Mesodermal cell (in vitro differentiated cells): Measurements from ENCODE around the gene CCNG2.
A peak's percentile ranks its signal among the peaks of the same experiment; 100 is the strongest.
"Not testable (repeated sequence)": the region's sequence is repeated elsewhere in the genome, so short reads cannot be mapped to it uniquely, and the experiment has no call there.

Source experiments
- H3K27ac ChIP-seq: 2 replicates; pipeline ENCODE4 v1.7.0; 2013; ENCODE audit warnings: mild to moderate bottlenecking, low read depth, low read length, moderate library complexity; ENCODE audit not compliant: severe bottlenecking
- H3K36me3 ChIP-seq: 2 replicates; pipeline ENCODE4 v1.7.1; 2013; ENCODE audit warnings: mild to moderate bottlenecking, low read length, moderate library complexity; ENCODE audit not compliant: control insufficient read depth, insufficient read depth
- H3K4me1 ChIP-seq: one replicate; pipeline ENCODE4 v1.7.1; 2013; ENCODE audit warnings: mild to moderate bottlenecking, low read length; ENCODE audit not compliant: insufficient read depth, control insufficient read depth, poor library complexity, severe bottlenecking
- H3K4me3 ChIP-seq: 2 replicates; pipeline ENCODE4 v1.7.0; 2013; ENCODE audit warnings: low read length, control low read depth, mild to moderate bottlenecking; ENCODE audit not compliant: insufficient read depth, poor library complexity, severe bottlenecking; ENCODE audit errors: extremely low read depth
- H3K9me3 ChIP-seq: 2 replicates; pipeline ENCODE4 v1.7.1; 2013; ENCODE audit warnings: mild to moderate bottlenecking, low read length, moderate library complexity; ENCODE audit not compliant: control insufficient read depth
- WGBS, 2 experiments: methylation state at CpG; one replicate each; pipeline ENCODE4 v1.1.5; 2013; ENCODE audit warnings: missing lambda C conversion rate in 2 of 2; ENCODE audit not compliant: insufficient coverage in 2 of 2; 5-methylcytosine and 5-hydroxymethylcytosine counted together

CCNG2 gene

DNA sequence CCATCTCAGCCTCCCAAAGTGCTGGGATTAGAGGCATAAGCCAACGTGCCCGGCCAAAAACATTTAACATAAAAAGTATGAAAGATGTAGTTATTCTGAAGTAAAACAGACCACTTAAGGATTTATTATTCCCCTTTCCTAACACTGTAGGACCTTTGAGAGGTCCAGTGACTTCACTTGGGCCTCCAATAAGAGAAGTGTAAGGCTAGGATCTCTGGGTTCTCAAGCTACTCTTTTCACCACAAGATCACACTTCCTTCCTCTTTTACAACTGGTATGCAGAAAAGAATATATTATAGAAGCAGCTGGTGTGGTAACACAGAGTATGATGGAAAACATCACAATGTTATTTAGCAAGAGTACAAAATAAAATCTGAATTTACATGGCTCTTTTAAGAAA is 30.2 kb upstream of the CCNG2 start:
- Histone ChIP-seq H3K27ac (no peak overlapping the region), H3K36me3 (no peaks in the 10 kb centered on the region), H3K4me1 (no peaks in the 10 kb centered on the region), H3K9me3 (no peaks in the 10 kb centered on the region), H3K4me3 (no peak overlapping the region)
- WGBS, 2 experiments: no CpG with 5 or more reads among the region's 2 CpGs

DNA sequence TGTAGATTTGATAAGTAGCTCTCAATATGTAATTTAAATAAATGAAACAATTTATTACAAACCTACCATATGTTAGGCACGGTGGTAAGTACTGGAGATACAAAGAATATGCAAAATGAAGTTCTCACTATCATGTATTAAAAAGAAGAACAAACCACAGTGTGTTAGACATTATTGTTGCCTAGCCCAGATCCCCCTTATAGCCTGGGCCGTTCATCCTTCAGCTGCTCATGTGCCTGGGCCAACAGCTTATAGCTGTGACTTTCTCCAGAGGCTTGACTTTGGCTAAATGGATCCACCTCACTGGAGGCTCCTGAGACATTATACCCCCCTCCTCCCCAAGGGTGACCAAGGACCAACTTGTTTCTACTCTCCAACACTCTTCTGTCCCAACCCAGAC is 29.8 kb upstream of the CCNG2 start:
- H3K4me1 ChIP-seq: no peaks in the 10 kb centered on the region
- H3K36me3 ChIP-seq: no peaks in the 10 kb centered on the region
- WGBS, 2 experiments: 80 to 87% methylated on average over 1 of the region's 2 CpGs
- H3K4me3 ChIP-seq: no peak overlapping the region
- no peaks in the 10 kb centered on the region for H3K9me3 ChIP-seq
- no peak overlapping the region for H3K27ac ChIP-seq

DNA sequence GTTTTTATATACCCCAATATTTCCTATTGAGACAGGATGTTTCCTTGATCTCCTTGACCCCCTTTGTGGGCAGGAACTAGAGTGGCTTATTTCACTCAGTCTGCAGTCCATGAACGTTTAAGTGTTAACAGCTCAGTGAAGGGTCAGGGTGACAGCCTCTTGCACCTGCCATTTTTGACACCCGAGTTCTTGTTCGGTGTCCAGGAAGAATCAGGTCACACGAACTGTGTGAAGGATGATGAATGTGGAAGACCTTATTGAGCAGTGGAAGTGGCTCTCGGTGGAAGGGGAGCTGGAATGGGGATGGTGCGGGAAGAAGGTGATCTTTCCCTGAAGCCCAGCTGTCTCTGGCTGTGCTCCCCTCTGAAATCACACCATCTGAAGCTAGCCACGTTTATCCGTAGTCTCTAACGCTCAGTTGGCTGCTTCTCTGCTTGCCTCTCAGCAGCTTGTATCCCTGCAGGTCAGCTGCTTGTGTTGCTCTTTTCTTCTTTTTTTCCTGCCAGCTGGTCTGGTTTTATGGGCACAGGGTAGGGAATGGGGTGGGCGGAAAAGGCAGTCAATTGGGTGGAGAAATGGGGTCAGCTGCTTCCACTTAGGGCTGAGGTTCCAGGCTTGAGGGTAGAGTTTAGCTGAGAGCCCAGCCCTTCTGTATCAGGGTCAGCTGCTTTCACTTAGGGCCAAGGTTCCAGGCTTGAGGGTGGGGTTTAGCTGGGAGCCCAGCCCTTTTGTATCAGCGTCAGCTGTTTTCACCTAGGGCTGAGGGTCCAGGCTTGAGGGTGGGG is 29.0 kb upstream of the CCNG2 start:
- Histone ChIP-seq H3K9me3 (no peaks in the 10 kb centered on the region), H3K4me3 (no peak overlapping the region), H3K36me3 (no peaks in the 10 kb centered on the region), H3K27ac (no peak overlapping the region), H3K4me1 (no peaks in the 10 kb centered on the region)
- WGBS, 2 experiments: 68 to 76% methylated on average over 8 to 9 of the region's 11 CpGs

DNA sequence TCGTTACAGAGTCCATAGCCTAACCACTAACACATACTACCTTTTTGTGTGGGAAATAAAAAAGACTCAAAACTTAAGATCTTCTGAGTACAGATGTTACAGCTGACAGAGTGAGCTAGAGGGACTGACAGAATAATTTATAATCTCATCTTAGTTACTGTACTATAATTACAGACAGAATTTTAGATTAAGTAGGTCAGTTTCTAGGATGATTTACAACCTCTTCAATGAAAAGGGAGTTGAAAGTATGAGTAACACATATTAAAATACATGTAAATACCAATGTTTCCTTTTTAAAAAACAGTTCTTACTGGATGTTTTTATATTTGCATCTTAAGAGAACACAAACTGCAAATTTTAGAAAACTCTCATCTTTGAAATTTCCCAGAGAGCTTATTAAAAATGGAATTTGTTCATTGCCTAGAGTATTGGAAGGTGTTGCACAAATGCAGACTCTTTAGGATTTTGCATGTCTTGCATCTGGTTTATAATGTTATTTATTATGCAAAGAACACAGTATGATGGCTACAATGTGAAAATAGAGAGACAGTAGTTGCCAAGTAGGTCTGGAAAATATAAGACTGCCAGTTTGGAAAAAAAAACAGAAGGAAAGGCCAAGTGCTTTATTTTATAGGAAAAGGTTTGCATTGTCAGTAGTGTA is 24.2 kb upstream of the CCNG2 start:
- no peaks in the 10 kb centered on the region for H3K9me3 ChIP-seq
- H3K4me3 ChIP-seq: no peak overlapping the region
- no peaks in the 10 kb centered on the region for H3K4me1 ChIP-seq
- H3K27ac ChIP-seq: no peak overlapping the region
- no CpG with 5 or more reads among the region's 1 CpG for WGBS, 2 experiments
- no peaks in the 10 kb centered on the region for H3K36me3 ChIP-seq

DNA sequence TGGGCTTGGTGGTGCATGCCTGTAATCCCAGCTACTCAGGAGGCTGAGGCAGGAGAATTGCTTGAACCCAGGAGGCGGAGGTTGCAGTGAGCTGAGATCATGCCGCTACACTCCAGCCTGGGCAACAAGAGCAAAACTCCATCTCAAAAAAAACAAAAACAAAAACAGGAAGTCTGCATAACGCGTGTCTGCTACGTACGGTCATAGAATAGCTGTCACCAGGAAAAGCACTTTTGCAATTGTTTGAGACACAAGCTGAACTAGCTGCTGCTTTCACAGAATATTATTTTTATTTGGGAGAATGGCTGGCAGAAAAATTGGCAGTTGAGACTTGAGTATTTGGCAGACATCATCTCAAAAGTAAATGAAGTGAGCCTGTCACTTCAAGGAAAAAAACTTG is 19.6 kb upstream of the CCNG2 start:
- H3K4me3 ChIP-seq, H3K36me3 ChIP-seq, H3K9me3 ChIP-seq, H3K27ac ChIP-seq, H3K4me1 ChIP-seq: not testable (repeated sequence)
- 54 to 97% methylated on average over 3 to 5 of the region's 6 CpGs for WGBS, 2 experiments

DNA sequence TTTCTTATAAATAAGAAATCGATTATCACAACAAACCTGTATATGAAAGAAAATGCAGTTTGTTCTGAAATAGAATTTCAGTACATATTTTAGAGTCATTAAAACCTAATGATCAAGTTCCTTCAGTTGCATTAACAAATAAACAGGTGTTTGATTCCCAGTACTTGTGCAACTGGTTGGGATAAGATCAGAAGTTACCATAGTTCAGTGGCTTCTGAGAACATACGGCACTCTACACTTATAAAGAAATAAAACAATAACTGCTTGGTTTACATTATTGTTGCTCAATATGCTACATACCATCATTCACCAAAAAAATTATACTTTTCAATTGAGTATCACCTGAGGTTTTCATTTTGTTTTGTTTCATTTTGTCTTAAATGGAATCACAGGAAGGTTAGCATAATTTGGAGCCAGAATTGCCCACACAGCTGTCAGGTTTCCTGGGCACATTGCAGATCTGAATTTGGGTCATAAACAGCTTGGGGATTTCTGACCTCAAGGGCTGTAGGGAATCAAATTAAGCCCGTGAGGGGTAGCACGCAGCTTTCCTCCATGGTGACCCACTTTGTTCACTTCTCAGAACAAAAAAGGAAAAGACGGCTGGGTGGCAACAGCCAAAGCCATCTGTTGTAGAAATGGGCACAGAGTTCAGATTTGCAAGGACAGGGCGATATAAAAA is 14.9 kb upstream of the CCNG2 start:
- H3K27ac ChIP-seq: no peak overlapping the region
- 85 to 94% methylated on average over 2 to 4 of the region's 6 CpGs for WGBS, 2 experiments
- H3K9me3 ChIP-seq: no peaks in the 10 kb centered on the region
- H3K4me3 ChIP-seq: no peak overlapping the region
- H3K36me3 ChIP-seq: no peaks in the 10 kb centered on the region
- H3K4me1 ChIP-seq: peaks cover 15% of the 10 kb centered on the region

DNA sequence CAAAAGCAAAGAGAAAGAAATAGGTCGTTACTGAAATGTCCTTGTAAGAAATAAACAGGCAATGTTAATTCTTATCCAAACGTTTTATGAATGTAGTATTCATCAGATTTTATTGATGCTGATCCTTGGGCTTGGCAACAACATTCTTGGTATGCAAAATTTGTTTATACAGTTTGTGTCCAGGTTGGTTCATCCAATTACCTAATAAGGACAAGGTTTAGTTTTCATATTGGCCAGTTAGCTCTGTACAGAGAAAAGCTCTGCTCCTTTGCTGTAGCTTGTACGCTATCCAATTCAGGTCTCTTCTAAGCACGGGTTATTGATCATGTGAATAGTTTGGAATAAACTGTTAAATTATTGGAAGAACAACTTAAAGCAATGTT is 14.4 kb upstream of the CCNG2 start:
- 83 to 100% methylated on average over 3 of the region's 4 CpGs for whole genome bisulfite sequencing, 2 experiments
- Histone ChIP-seq H3K27ac (no peak overlapping the region), H3K9me3 (no peaks in the 10 kb centered on the region), H3K4me3 (no peak overlapping the region), H3K36me3 (no peaks in the 10 kb centered on the region), H3K4me1 (peaks cover 17% of the 10 kb centered on the region)

DNA sequence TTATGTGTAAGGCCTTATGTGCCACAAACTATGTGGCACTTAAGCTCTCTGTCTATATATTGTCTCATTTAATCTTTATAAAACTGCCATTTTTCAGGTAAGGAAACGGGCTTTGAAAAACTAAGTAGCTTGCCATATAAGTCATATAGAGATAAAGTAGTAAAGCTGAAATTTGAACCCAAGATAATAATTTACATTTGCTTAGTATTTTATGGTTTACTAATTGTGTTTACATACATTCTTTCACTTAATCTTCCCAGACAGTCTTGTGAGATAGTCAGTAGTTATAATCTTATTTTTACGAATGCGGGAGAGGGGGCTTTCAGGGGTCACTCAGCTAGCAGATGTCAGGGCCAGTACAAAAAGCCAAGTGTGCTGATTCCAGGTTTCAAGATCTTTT is 13.9 kb upstream of the CCNG2 start:
- H3K4me1 ChIP-seq: peaks cover 17% of the 10 kb centered on the region
- no peak overlapping the region for H3K4me3 ChIP-seq
- no peak overlapping the region for H3K27ac ChIP-seq
- 100% methylated on average over 1 to 2 of the region's 3 CpGs for WGBS, 2 experiments
- H3K9me3 ChIP-seq: no peaks in the 10 kb centered on the region
- no peaks in the 10 kb centered on the region for H3K36me3 ChIP-seq

DNA sequence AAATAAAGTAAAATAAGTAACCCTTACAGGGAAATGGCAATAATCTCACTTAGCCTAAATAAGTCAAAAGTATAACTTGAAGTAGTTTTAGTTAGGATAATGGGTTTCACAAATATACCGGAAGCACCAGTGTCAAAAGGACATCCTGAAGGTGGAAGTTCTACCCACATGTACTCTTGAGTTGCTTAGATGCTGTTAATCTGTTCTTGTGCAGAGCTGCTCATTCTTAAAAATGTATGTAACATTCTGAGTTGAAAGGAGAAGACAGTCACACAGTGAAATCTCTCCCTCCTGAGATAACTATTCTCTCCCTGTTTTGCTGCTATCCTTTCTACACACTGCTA is 11.2 kb upstream of the CCNG2 start:
- Histone ChIP-seq H3K9me3 (no peaks in the 10 kb centered on the region), H3K36me3 (no peaks in the 10 kb centered on the region), H3K4me3 (no peak overlapping the region), H3K27ac (peak overlapping the region; percentile 12), H3K4me1 (peaks cover 17% of the 10 kb centered on the region)
- 83 to 100% methylated on average over 1 of the region's 1 CpG for WGBS, 2 experiments

DNA sequence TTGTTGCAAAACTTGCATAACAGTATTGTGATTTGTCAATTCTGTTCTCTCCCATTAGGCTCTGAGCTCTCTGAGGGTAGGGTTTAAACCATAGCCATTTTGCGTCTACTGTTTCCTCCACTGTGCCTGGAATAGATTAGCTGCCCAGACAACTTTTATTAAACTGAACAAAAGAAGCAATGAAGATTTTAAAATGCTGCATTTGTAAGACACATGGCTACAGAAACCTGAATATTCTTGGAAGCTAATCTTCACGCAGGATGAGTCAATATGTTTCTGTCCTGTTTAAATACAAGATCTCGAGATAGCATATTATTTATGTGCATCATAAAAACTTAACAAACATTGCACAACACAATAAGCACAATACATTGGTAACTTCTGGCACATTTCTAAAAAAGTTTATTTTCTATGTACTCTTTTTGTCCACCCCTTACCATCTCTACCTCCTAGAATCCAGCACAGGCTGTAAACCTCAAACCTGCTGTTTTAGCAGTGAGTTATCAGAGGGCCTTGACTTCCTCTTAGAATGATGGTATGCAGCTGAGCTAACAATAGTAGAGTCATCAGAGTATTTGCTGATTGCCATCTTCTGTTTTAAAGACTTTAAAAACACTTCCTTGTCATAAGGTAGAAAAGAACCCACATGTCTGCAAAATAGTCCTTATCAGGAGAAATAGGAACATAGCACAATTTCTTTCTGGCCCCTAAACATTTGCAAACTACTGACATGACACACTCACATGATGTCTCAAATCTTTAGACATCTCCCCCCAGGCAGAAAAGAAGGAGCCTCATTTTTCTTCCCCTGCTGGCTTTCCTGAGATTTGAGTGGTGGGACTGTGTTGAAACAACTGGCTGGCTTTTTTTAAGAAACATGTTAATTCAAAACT is 10.6 kb upstream of the CCNG2 start:
- Histone ChIP-seq H3K4me1 (peaks cover 17% of the 10 kb centered on the region), H3K36me3 (no peaks in the 10 kb centered on the region), H3K4me3 (no peak overlapping the region), H3K27ac (peak overlapping the region; percentile 82), H3K9me3 (no peaks in the 10 kb centered on the region)
- 90 to 100% methylated on average over 2 of the region's 3 CpGs for WGBS, 2 experiments
